Common myeloid progenitor, CD34-positive (primary cell): ENCODE data around the gene SLC47A1.

Experiments
- CTCF ChIA-PET: fragments of 350-600 bp; sonication (Branson Sonifier 250); formaldehyde crosslinking; loops from one replicate; lab custom pipeline; 2021; ENCODE audit warnings: antibody characterized with exemption; lab: Charles Lee
- POLR2A ChIA-PET: fragments of 350-600 bp; sonication (Branson Sonifier 250); formaldehyde crosslinking; loops from one replicate; lab custom pipeline; 2021; ENCODE audit warnings: antibody characterized with exemption; lab: Charles Lee
- DNase-seq, 3 donors: peaks; one replicate each; pipeline versions ENCODE4 v3.0.0 to v3.0.0-alpha.2; 2013
- H3K27ac ChIP-seq, 2 experiments: 1 replicate in 1 of 2; 2 replicates in 1 of 2; pipeline ENCODE4 v1.7.0; 2013; ENCODE audit warnings: inconsistent platforms in 2 of 2, low read length in 2 of 2, mild to moderate bottlenecking in 2 of 2, low read depth in 1 of 2, moderate library complexity in 1 of 2; ENCODE audit not compliant: severe bottlenecking in 2 of 2, insufficient read depth in 1 of 2, poor library complexity in 1 of 2
- H3K27me3 ChIP-seq, 5 experiments: replicated peaks in 2 of 5; 1 replicate in 3 of 5; 2 replicates in 2 of 5; pipeline versions ENCODE4 v1.6.1 to v1.7.0; 2013; ENCODE audit warnings: low read length in 4 of 5, mild to moderate bottlenecking in 2 of 5, moderate library complexity in 2 of 5, inconsistent platforms in 1 of 5; ENCODE audit not compliant: insufficient read depth in 5 of 5, control insufficient read depth in 4 of 5
- H3K36me3 ChIP-seq, 4 experiments: 1 replicate in 2 of 4; 2 replicates in 2 of 4; pipeline versions ENCODE4 v1.6.1 to v1.7.0; 2013; ENCODE audit warnings: low read length in 3 of 4, control low read depth in 1 of 4, mild to moderate bottlenecking in 1 of 4; ENCODE audit not compliant: control insufficient read depth in 4 of 4, insufficient read depth in 4 of 4
- H3K4me1 ChIP-seq, 4 experiments: 1 replicate in 3 of 4; 2 replicates in 1 of 4; pipeline versions ENCODE4 v1.6.1 to v1.7.1; 2013; ENCODE audit warnings: low read length in 3 of 4, mild to moderate bottlenecking in 3 of 4, control low read depth in 1 of 4, inconsistent platforms in 1 of 4, moderate library complexity in 1 of 4; ENCODE audit not compliant: control insufficient read depth in 4 of 4, insufficient read depth in 4 of 4; ENCODE audit errors: control extremely low read depth in 1 of 4
- H3K4me3 ChIP-seq, 7 experiments: 1 replicate in 4 of 7; 2 replicates in 3 of 7; pipeline versions ENCODE4 v1.5.1 to v1.7.0; 2013; ENCODE audit warnings: mild to moderate bottlenecking in 7 of 7, low read length in 6 of 7, moderate library complexity in 6 of 7, inconsistent platforms in 2 of 7, low read depth in 2 of 7, control low read depth in 1 of 7; ENCODE audit not compliant: insufficient read depth in 4 of 7, control insufficient read depth in 1 of 7; ENCODE audit errors: extremely low read depth in 1 of 7
- H3K9me3 ChIP-seq, 5 experiments: 1 replicate in 4 of 5; 2 replicates in 1 of 5; pipeline versions ENCODE4 v1.6.1 to v1.7.1; 2013; ENCODE audit warnings: low read length in 4 of 5, mild to moderate bottlenecking in 2 of 5, inconsistent platforms in 1 of 5, low read depth in 1 of 5, moderate library complexity in 1 of 5; ENCODE audit not compliant: control insufficient read depth in 4 of 5, insufficient read depth in 2 of 5; ENCODE audit errors: control extremely low read depth in 1 of 5
- WGBS: methylation state at CpG from one replicate; pipeline ENCODE4 v1.1.5; 2013; ENCODE audit not compliant: insufficient coverage; 5-methylcytosine and 5-hydroxymethylcytosine counted together

Gene SLC47A1

DNA sequence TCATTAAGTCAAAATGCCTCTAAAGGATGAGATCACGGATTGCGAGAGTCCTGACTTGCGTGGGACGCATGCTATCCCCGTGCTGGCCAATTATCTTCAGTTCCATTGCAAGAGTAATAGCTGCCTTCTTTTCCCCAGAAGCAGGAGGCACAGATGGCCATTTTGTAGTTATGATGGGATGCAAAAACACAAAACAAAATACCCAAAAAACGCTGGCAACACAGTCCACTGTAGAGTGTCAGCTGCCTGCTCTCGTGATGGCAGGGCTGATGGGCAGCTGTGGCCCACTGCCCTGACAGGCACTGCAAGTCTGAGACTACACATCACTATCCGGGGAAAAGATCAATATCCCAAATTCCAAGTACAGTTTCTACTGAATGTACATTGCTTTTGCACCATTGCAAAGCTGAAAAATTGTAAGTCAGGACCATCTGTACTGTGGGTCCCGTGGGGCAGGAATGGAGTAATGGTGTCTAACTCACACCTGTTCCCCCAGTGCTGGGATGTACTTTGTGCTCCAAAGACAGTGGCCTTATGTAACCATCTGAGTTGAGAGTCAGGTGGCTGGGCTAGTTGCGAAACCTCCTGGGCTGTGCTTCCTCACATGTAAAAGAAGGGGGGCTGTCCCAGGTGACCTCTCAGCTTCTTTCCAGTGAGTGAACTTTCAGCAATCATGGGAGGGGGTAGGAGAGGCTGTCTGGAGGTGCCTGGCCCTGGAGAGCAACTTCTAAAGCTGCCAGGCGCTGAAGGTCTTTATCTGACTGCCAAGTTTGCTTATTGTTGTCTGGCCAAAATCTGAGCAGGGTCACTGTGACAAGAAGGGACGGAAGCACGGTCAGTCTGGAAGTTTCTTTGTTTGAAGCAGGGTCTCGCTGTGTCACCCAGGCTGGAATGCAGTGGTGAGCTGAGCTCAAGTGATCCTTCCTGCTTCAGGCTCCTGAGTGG is 4.7 kb downstream of the SLC47A1 start:
- WGBS: 98% methylated on average over 11 of the region's 14 CpGs
- Histone ChIP-seq H3K4me3 (no peak overlapping the region), H3K27ac (no peak overlapping the region), H3K4me1 (peaks cover 0 to 19% (median 13%) of the 10 kb centered on the region in 4 experiments), H3K9me3 (no peaks in the 10 kb centered on the region), H3K27me3 (peaks cover 0 to 31% (median 11%) of the 10 kb centered on the region in 5 experiments), H3K36me3 (no peaks in the 10 kb centered on the region)
- ChIA-PET POLR2A (no interaction called here), CTCF (interaction anchor here (1.0 to 1.6 kb wide), 3 partner anchors 8 to 229 kb away, joined by 3 read pairs; no protein-coding TSS in a partner anchor)
- DNase-seq: peak in 2 of 3 donors; percentile 33 to 38

DNA sequence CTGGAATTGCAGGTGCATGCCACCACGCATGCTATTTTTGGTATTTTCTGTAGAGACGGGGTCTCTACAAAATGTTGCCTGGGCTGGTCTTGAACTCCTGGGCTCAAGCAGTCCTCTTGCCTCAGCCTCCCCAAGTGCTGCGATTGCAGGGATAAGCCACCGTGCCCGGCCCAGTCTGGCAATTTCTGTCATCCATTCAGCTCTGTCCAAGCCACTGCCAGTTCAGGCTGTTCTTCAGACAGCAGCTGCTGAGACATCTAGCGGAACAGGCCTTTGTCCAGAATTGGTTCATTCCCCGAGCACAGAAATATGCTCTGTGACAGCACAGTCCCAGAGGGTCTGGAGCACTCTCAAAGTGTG is 5.4 kb downstream of the SLC47A1 start:
- H3K27ac ChIP-seq: no peak overlapping the region
- H3K27me3 ChIP-seq: peaks cover 0 to 25% (median 11%) of the 10 kb centered on the region in 5 experiments
- ChIA-PET POLR2A (no interaction called here), CTCF (interaction anchor here (1.6 kb wide), 1 partner anchor 22 kb away, joined by 3 read pairs; no protein-coding TSS in a partner anchor)
- no peak for DNase-seq
- 96% methylated on average over 7 of the region's 7 CpGs for WGBS
- H3K36me3 ChIP-seq: no peaks in the 10 kb centered on the region
- H3K9me3 ChIP-seq: no peaks in the 10 kb centered on the region
- no peak overlapping the region for H3K4me3 ChIP-seq
- peaks cover 0 to 12% (median 7%) of the 10 kb centered on the region in 4 experiments for H3K4me1 ChIP-seq

DNA sequence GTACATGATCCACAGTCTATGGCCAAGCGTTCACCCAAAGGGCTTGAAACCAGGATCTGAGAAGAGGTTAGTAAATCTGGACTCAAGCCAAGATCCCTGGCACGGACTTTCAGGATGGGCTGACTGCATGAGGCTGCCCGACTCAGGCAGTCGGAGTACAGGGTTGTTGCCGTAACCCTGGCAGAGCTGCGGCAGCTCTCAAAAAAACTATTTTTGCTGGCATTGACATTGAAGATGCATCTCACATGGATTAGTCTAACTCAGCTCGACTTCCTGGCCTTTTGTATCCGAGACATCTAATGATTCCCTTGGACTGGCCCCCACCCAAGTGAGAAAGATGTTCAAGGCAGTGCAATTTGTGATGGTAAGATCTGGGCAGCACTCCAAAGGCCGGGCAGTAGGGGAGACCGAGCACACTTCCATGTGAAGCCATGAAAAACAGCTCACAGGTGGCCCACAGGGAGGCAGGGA is 6.2 kb downstream of the SLC47A1 start:
- Histone ChIP-seq H3K4me3 (no peak overlapping the region), H3K27me3 (peaks cover 0 to 17% (median 6%) of the 10 kb centered on the region in 5 experiments), H3K4me1 (peaks cover 0 to 7% (median under 1%) of the 10 kb centered on the region in 4 experiments), H3K27ac (no peak overlapping the region), H3K9me3 (no peaks in the 10 kb centered on the region), H3K36me3 (no peaks in the 10 kb centered on the region)
- DNase-seq: no peak
- ChIA-PET POLR2A (no interaction called here), CTCF (interaction anchor here (1.0 to 2.6 kb wide), 3 partner anchors 10 to 27 kb away, joined by 3 to 8 read pairs (median 3); no protein-coding TSS in a partner anchor)
- WGBS: 96% methylated on average over 8 of the region's 10 CpGs

DNA sequence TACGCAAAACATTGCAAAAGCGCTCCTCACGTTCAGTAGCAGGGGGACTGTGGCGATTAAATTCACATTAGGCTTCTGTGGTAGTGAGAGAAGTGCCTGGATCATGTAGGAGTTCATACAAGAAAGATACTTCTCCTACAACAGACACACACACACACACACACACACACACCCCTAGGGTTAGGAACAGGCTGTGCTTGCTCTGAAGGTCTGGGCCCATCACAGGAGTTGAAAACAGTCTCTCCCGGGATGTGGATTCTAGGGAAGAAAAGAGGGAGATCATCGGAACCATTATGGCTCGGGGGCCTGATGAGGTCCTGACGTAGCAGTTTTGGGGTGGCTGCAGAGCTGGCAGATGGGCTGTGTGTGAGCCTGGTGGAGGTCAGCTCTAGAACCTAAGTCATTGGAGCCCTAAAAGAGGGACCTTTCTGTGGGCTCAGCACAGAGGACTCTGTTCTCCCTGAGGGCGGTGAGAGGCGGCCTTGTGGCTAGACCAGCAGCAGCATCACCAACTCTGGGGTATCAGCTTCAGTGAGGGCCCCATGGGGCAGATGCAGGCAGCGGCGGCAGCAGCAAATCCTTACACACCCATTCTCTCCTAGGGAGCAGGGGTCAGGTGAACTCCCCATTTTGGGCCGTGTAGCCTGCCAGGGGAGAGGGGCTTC is 7.2 kb downstream of the SLC47A1 start:
- POLR2A ChIA-PET: no interaction called here
- WGBS: 96% methylated on average over 7 of the region's 13 CpGs
- CTCF ChIA-PET: interaction anchor here (2.6 kb wide), 1 partner anchor 9 kb away, joined by 8 read pairs; no protein-coding TSS in a partner anchor

DNA sequence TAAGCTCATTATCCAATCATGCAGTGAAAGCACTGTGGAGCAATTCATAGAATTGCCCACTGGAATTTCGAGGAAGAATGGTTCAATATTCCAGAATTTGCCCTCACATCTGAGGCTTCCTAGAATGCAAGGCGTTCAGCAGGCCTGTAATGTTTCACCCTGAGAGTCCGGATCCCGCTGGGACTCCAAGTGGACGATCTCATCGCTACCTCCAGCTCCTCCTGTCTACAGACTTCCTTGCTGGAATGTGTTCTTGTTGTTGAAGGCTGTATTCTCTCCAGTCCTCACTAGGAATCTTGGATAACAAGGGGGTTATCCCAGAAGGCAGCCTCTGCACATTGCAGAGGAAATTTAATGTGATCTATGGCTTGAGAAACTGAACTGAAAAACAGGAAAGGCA is 7.8 kb downstream of the SLC47A1 start:
- WGBS: 96% methylated on average over 4 of the region's 6 CpGs
- Histone ChIP-seq H3K4me1 (peaks cover 0 to 11% (median 1%) of the 10 kb centered on the region in 4 experiments), H3K9me3 (no peaks in the 10 kb centered on the region), H3K36me3 (no peaks in the 10 kb centered on the region), H3K27me3 (peaks cover 0 to 5% (median 4%) of the 10 kb centered on the region in 5 experiments), H3K27ac (no peak overlapping the region), H3K4me3 (no peak overlapping the region)
- DNase-seq: no peak
- POLR2A ChIA-PET: no interaction called here
- CTCF ChIA-PET: interaction anchor here (0.6 to 2.6 kb wide), 2 partner anchors 8 to 199 kb away, joined by 3 to 8 read pairs; no protein-coding TSS in a partner anchor

More for the DNA sequence above, 7.2 kb downstream of the SLC47A1 start:
- Histone ChIP-seq H3K4me3 (no peak overlapping the region), H3K27me3 (peaks cover 0 to 9% (median 4%) of the 10 kb centered on the region in 5 experiments), H3K9me3 (no peaks in the 10 kb centered on the region), H3K4me1 (peaks cover 0 to 7% (median 0%) of the 10 kb centered on the region in 4 experiments), H3K27ac (no peak overlapping the region), H3K36me3 (no peaks in the 10 kb centered on the region)
- DNase-seq: no peak

DNA sequence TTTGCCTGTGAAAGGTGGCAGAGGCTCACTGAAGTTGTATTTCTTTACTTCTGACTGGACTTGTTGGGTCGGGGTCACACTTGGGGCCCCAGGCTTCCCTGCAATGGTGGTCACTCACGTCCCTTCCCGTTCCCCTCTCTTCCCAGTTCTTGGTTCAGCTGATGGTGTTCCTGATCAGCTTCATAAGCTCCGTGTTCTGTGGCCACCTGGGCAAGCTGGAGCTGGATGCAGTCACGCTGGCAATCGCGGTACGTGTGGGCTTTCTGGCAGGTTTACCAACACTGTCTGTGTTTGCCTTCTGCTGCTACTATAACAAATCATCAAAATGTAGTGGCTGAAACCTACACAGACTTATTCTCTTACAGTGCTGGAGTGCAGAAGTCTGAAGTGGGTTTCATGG is 8.6 kb downstream of the SLC47A1 start:
- Histone ChIP-seq H3K36me3 (no peaks in the 10 kb centered on the region), H3K4me1 (peaks cover 0 to 17% (median 6%) of the 10 kb centered on the region in 4 experiments), H3K9me3 (no peaks in the 10 kb centered on the region), H3K27ac (no peak overlapping the region), H3K4me3 (no peak overlapping the region), H3K27me3 (peaks cover 0 to 5% (median 1%) of the 10 kb centered on the region in 5 experiments)
- WGBS: 100% methylated on average over 5 of the region's 8 CpGs
- CTCF ChIA-PET: no interaction called here
- DNase-seq: no peak
- POLR2A ChIA-PET: no interaction called here
